Endodermal cell (in vitro differentiated cells): ENCODE measurements around the gene AQP4. TPM values are rescaled to one million over a fixed set of nuclear protein-coding genes. Genes with fewer than 3 reads are reported as not detected.

Source experiments
- DNase-seq: peaks from one replicate; pipeline ENCODE4 v3.0.0-alpha.2; 2017
- H3K27ac ChIP-seq: 2 replicates; pipeline ENCODE4 v1.5.1; 2013; ENCODE audit warnings: mild to moderate bottlenecking, low read depth, low read length, moderate library complexity
- H3K27me3 ChIP-seq: 2 replicates; pipeline ENCODE4 v1.6.1; 2013; ENCODE audit warnings: mild to moderate bottlenecking, low read length, moderate library complexity; ENCODE audit not compliant: insufficient read depth, control insufficient read depth, poor library complexity, severe bottlenecking
- H3K36me3 ChIP-seq: 2 replicates; pipeline ENCODE4 v1.7.0; 2013; ENCODE audit warnings: mild to moderate bottlenecking, low read length, moderate library complexity; ENCODE audit not compliant: control insufficient read depth, insufficient read depth
- H3K4me1 ChIP-seq: one replicate; pipeline ENCODE4 v1.7.0; 2013; ENCODE audit warnings: low read length; ENCODE audit not compliant: control insufficient read depth, insufficient read depth
- H3K4me3 ChIP-seq: 2 replicates; pipeline ENCODE4 v1.5.1; 2013; ENCODE audit warnings: mild to moderate bottlenecking, low read length, moderate library complexity
- H3K9ac ChIP-seq: 2 replicates; pipeline ENCODE4 v1.6.1; 2013; ENCODE audit warnings: mild to moderate bottlenecking, low read length, moderate library complexity; ENCODE audit not compliant: poor library complexity, severe bottlenecking; ENCODE audit errors: extremely low read depth
- H3K9me3 ChIP-seq: 2 replicates; pipeline ENCODE4 v1.6.1; 2013; ENCODE audit warnings: mild to moderate bottlenecking, low read length, moderate library complexity; ENCODE audit not compliant: control insufficient read depth
- H3K27ac Mint-ChIP-seq: 2 replicates; pipeline ENCODE4 v1.8.0; 2020; ENCODE audit warnings: mixed read lengths
- H3K27me3 Mint-ChIP-seq: 2 replicates; pipeline ENCODE4 v1.8.0; 2021; ENCODE audit warnings: mild to moderate bottlenecking, mixed read lengths; ENCODE audit not compliant: insufficient read depth
- H3K36me3 Mint-ChIP-seq: 2 replicates; pipeline ENCODE4 v1.8.0; 2020; ENCODE audit warnings: low read depth, mixed read lengths
- H3K4me1 Mint-ChIP-seq: 2 replicates; pipeline ENCODE4 v1.8.0; 2020; ENCODE audit warnings: mixed read lengths
- H3K4me3 Mint-ChIP-seq: 2 replicates; pipeline ENCODE4 v1.8.0; 2020; ENCODE audit warnings: mild to moderate bottlenecking, moderate library complexity, mixed read lengths
- H3K9me3 Mint-ChIP-seq: 2 replicates; pipeline ENCODE4 v1.8.0; 2020; ENCODE audit warnings: mild to moderate bottlenecking, mixed read lengths
- WGBS, 2 experiments: methylation state at CpG; one replicate each; pipeline versions ENCODE4 v1.1.5 to v1.1.7; 2013; ENCODE audit warnings: missing lambda C conversion rate in 2 of 2, mixed read lengths in 1 of 2; ENCODE audit not compliant: insufficient coverage in 1 of 2, insufficient read length in 1 of 2; 5-methylcytosine and 5-hydroxymethylcytosine counted together
- total RNA-seq, 2 donors: library from RNA; stranded (reverse); fragmentation: NEBNext Ultra II Directional in 1 of 2; extraction: Animal tissue kit (Norgen Biotek cat#: 25700) in 1 of 2; gene quantifications; 2 replicates in 1 of 2; 3 replicates in 1 of 2; pipeline ENCODE4 v1.2.1, GENCODE V29; 2021
- TF ChIP-seq, protein P1 (sequence below): fragments of 200-600 bp; sonication (generic); conservative IDR thresholded peaks from 2 replicates; pipeline ENCODE4 v1.5.0; 2021; ENCODE audit warnings: antibody characterized with exemption, mild to moderate bottlenecking

The AQP4 gene
- total RNA-seq, 2 donors from 2014 or later = 2.1 to 10.2 TPM

- Mint-ChIP-seq H3K9me3 (peaks cover 4% of the 10 kb centered on the region), H3K27me3 (peaks cover 21% of the 10 kb centered on the region), H3K4me3 (no peak overlapping the region), H3K27ac (no peak overlapping the region), H3K4me1 (peaks cover 2% of the 10 kb centered on the region), H3K36me3 (no peaks in the 10 kb centered on the region)
- DNase-seq = peak; percentile 60
- no peaks in the 10 kb centered on the region for H3K27me3 ChIP-seq
- peaks cover 8% of the 10 kb centered on the region for H3K9me3 ChIP-seq
- no peak overlapping the region for H3K4me3 ChIP-seq
- no peaks in the 10 kb centered on the region for H3K36me3 ChIP-seq
- 86 to 91% methylated on average over 5 of the region's 5 CpGs for WGBS, 2 experiments
- no peak overlapping the region for H3K9ac ChIP-seq
- no peak overlapping the region for H3K27ac ChIP-seq
- TF ChIP-seq, protein P1, sequence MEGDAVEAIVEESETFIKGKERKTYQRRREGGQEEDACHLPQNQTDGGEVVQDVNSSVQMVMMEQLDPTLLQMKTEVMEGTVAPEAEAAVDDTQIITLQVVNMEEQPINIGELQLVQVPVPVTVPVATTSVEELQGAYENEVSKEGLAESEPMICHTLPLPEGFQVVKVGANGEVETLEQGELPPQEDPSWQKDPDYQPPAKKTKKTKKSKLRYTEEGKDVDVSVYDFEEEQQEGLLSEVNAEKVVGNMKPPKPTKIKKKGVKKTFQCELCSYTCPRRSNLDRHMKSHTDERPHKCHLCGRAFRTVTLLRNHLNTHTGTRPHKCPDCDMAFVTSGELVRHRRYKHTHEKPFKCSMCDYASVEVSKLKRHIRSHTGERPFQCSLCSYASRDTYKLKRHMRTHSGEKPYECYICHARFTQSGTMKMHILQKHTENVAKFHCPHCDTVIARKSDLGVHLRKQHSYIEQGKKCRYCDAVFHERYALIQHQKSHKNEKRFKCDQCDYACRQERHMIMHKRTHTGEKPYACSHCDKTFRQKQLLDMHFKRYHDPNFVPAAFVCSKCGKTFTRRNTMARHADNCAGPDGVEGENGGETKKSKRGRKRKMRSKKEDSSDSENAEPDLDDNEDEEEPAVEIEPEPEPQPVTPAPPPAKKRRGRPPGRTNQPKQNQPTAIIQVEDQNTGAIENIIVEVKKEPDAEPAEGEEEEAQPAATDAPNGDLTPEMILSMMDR = peak; percentile 76
- H3K4me1 ChIP-seq = no peaks in the 10 kb centered on the region
These were observed 24.5 kb downstream of the AQP4 start for GRCh38 chr18:26840965-26841364.

DNA sequence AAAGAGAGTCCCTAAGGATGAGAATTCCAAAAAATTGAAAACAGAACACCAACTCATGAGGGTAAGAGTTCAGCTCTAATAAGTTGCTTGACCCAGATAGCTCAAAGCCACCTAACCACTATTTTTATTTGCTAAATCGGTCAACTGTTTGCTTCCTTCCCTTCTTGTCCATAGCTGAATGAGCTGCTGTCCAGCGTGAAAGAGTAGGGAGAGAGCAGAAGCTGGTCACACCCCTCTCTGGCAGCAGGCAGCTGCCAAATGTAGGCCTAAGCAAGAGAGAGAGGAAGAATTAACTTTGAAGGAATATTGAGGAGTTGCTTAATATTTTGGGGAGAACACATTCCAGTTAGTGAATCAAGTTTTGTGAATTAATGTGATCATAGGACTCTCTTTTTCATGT lies 25.9 kb downstream of the AQP4 start:
- Mint-ChIP-seq H3K9me3 (peaks cover 4% of the 10 kb centered on the region), H3K27me3 (peaks cover 29% of the 10 kb centered on the region), H3K27ac (no peak overlapping the region), H3K4me1 (peaks cover 2% of the 10 kb centered on the region), H3K4me3 (no peak overlapping the region), H3K36me3 (no peaks in the 10 kb centered on the region)
- no peaks in the 10 kb centered on the region for H3K4me1 ChIP-seq
- TF ChIP-seq, protein P1 = no peak
- no peak for DNase-seq
- H3K9ac ChIP-seq = no peak overlapping the region
- H3K27ac ChIP-seq = no peak overlapping the region
- no peaks in the 10 kb centered on the region for H3K27me3 ChIP-seq
- WGBS, 2 experiments = 87% methylated on average over 2 of the region's 2 CpGs; no CpG with 5 or more reads in 1 of the 2 experiments
- H3K9me3 ChIP-seq = peaks cover 8% of the 10 kb centered on the region
- H3K4me3 ChIP-seq = no peak overlapping the region
- H3K36me3 ChIP-seq = no peaks in the 10 kb centered on the region

DNA sequence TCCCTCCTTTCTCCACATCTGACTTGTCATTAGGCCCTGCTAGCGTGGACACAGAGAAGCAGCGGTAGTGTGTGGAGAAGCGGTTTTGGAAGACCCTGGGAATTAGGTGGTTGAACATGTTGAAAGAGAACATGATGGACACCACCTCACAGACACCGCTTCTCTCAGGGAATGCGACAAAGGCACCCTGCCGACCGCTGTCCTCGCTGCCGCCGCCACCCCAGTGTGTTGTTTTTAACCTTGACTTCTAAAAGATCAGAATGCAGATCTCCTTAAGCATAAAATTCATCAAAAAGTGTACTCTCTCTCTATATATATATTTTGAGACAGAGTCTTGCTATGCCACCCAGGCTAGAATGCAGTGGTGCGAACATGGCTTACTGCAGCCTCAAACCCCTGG lies 33.2 kb downstream of the AQP4 start:
- Mint-ChIP-seq H3K4me3 (no peak overlapping the region), H3K9me3 (peaks cover 2% of the 10 kb centered on the region), H3K4me1 (peaks cover 7% of the 10 kb centered on the region), H3K27me3 (peaks cover 65% of the 10 kb centered on the region), H3K36me3 (no peaks in the 10 kb centered on the region), H3K27ac (no peak overlapping the region)
- Histone ChIP-seq H3K4me3 (no peak overlapping the region), H3K36me3 (no peaks in the 10 kb centered on the region), H3K9me3 (no peaks in the 10 kb centered on the region), H3K9ac (no peak overlapping the region), H3K27me3 (peaks cover 23% of the 10 kb centered on the region), H3K4me1 (peaks cover 3% of the 10 kb centered on the region), H3K27ac (no peak overlapping the region)
- DNase-seq = no peak
- WGBS, 2 experiments = 79 to 95% methylated on average over 8 to 11 of the region's 11 CpGs
- TF ChIP-seq, protein P1 = no peak
